ENCODE results near the gene KCNH1.

The KCNH1 gene

GRCh38 chr1:210629276-210629675 is 504.7 kb downstream of the KCNH1 start:
- H3K4me3 ChIP-seq (ENCODE audit: low read depth, low read length), result no peak overlapping the region
- DNase-seq (ENCODE audit: low read depth), result no peak
- TF ChIP-seq, protein P1, sequence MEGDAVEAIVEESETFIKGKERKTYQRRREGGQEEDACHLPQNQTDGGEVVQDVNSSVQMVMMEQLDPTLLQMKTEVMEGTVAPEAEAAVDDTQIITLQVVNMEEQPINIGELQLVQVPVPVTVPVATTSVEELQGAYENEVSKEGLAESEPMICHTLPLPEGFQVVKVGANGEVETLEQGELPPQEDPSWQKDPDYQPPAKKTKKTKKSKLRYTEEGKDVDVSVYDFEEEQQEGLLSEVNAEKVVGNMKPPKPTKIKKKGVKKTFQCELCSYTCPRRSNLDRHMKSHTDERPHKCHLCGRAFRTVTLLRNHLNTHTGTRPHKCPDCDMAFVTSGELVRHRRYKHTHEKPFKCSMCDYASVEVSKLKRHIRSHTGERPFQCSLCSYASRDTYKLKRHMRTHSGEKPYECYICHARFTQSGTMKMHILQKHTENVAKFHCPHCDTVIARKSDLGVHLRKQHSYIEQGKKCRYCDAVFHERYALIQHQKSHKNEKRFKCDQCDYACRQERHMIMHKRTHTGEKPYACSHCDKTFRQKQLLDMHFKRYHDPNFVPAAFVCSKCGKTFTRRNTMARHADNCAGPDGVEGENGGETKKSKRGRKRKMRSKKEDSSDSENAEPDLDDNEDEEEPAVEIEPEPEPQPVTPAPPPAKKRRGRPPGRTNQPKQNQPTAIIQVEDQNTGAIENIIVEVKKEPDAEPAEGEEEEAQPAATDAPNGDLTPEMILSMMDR (IDR thresholded peaks at IDR 0.05; ENCODE audit: insufficient read depth, low read depth, low read length, missing control alignments), result no peak

- no peak for DNase-seq (ENCODE audit: low read depth)
- TF ChIP-seq, protein P1 (IDR thresholded peaks at IDR 0.05; ENCODE audit: insufficient read depth, low read depth, low read length, missing control alignments), result no peak
Observed at GRCh38 chr1:210627755-210628154, 506.2 kb downstream of the KCNH1 start.

More at GRCh38 chr1:210627755-210628154, 506.2 kb downstream of the KCNH1 start:
- no peak overlapping the region for H3K4me3 ChIP-seq (ENCODE audit: low read depth, low read length)
